Spleen (tissue), 11 donors: Measurements from ENCODE around the gene TJP2. TPM values are rescaled to one million over a fixed set of nuclear protein-coding genes. Genes with fewer than 3 reads are reported as not detected.
A peak's percentile ranks its signal among the peaks of the same experiment; 100 is the strongest.

Experiments
- DNase-seq: peaks from one replicate; pipeline ENCODE4 v3.0.0-alpha.2; 2020
- H3K27ac ChIP-seq, 8 donors: fragments of 200-600 bp; sonication (generic) in 7 of 8; 1 replicate in 4 of 8; 2 replicates in 4 of 8; pipeline versions ENCODE4 v1.5.0 to v1.8.0; 2016 to 2021; ENCODE audit warnings: inconsistent platforms in 4 of 8, mild to moderate bottlenecking in 4 of 8, moderate library complexity in 1 of 8
- H3K27me3 ChIP-seq, 7 donors: fragments of 200-600 bp; sonication (generic) in 6 of 7; replicated peaks in 1 of 7; 1 replicate in 4 of 7; 2 replicates in 3 of 7; pipeline versions ENCODE4 v1.5.0 to v1.8.0; 2016 to 2021; ENCODE audit warnings: inconsistent platforms in 3 of 7, mild to moderate bottlenecking in 1 of 7
- H3K36me3 ChIP-seq, 6 donors: fragments of 200-600 bp; sonication (generic) in 5 of 6; 1 replicate in 4 of 6; 2 replicates in 2 of 6; pipeline versions ENCODE4 v1.5.0 to v1.8.0; 2016 to 2021; ENCODE audit warnings: inconsistent platforms in 2 of 6
- H3K4me1 ChIP-seq, 6 donors: fragments of 200-600 bp; sonication (generic) in 5 of 6; 1 replicate in 3 of 6; 2 replicates in 3 of 6; pipeline versions ENCODE4 v1.5.0 to v1.8.0; 2016 to 2021; ENCODE audit warnings: inconsistent platforms in 3 of 6
- H3K4me3 ChIP-seq, 8 donors: fragments of 200-600 bp; sonication (generic) in 7 of 8; 1 replicate in 4 of 8; 2 replicates in 4 of 8; pipeline versions ENCODE4 v1.5.0 to v1.8.0; 2016 to 2021; ENCODE audit warnings: inconsistent platforms in 4 of 8, mild to moderate bottlenecking in 4 of 8, moderate library complexity in 2 of 8
- H3K9me3 ChIP-seq, 8 donors: fragments of 200-600 bp; sonication (generic) in 7 of 8; 1 replicate in 4 of 8; 2 replicates in 4 of 8; pipeline versions ENCODE4 v1.5.0 to v1.8.0; 2016 to 2021; ENCODE audit warnings: inconsistent platforms in 4 of 8
- CTCF ChIP-seq, 11 experiments: fragments of 200-600 bp in 7 of 11; fragments of 450-650 bp in 4 of 11; sonication (generic) in 4 of 11; IDR thresholded peaks in 8 of 11; conservative IDR thresholded peaks in 3 of 11; 1 replicate in 7 of 11; 2 replicates in 4 of 11; pipeline versions ENCODE4 v1.4.0 to v1.8.0; 2016 to 2021; ENCODE audit warnings: antibody characterized with exemption in 11 of 11, inconsistent platforms in 4 of 11, mild to moderate bottlenecking in 1 of 11
- POLR2A ChIP-seq, 3 donors: fragments of 450-650 bp; IDR thresholded peaks; one replicate each; pipeline ENCODE4 v1.5.1; 2017; ENCODE audit warnings: antibody characterized with exemption in 3 of 3, mild to moderate bottlenecking in 1 of 3
- POLR2AphosphoS5 ChIP-seq, 3 donors: sonication (generic); formaldehyde crosslinking; IDR thresholded peaks; one replicate each; pipeline ENCODE4 v1.5.1; 2017; ENCODE audit warnings: antibody characterized with exemption in 3 of 3
- WGBS, 5 donors: extraction: QIAGEN DNeasy Blood & Tissue Kit in 3 of 5; methylation state at CpG; one replicate each; pipeline versions ENCODE4 v1.1.5 to v1.1.7; 2013 to 2018; 5-methylcytosine and 5-hydroxymethylcytosine counted together
- intact Hi-C: fragments of 100-400 bp; cut with DNase I; formaldehyde crosslinking; loops from one replicate; pipeline ENCODE4 v1.15.0; 2023; ENCODE audit warnings: low total_unique reads
- polyA plus RNA-seq, 3 donors: library from polyadenylated mRNA; stranded (reverse); fragments of 200-250 nt; gene quantifications; one replicate each; pipeline ENCODE4 v1.2.1, GENCODE V29; 2013
- total RNA-seq, 7 donors: library from RNA; depleted of rRNA in 3 of 7; stranded (reverse); fragments of >200 nt in 3 of 7; fragmentation: NEBNext Ultra II Directional in 4 of 7; extraction: Animal tissue kit (Norgen Biotek cat#: 25700) in 4 of 7; gene quantifications; one replicate each; pipeline versions ENCODE4 v1.1.0 to v1.2.1, GENCODE V29; 2016 to 2021
- donor health status: healthy with polysubstance abuse.
- donor health status: DM: no; HTN: no; CAD: no; lungs with moderate emphysema.
- donor health status: DM: no; HTN: no; CAD: no.
- donor health status: Bipolar disorder and iron deficiency.
- donor health status: healthy.
- donor health status: DM: no; HTN: no; CAD: no.
- donor health status: DM: yes; HTN: yes; CAD: no.

The TJP2 gene
- total and polyA plus RNA-seq, 10 donors, result 2.9 to 20.5 (median 15.2) TPM

- H3K36me3 ChIP-seq, result no peaks in the 10 kb centered on the region
- 57 to 67% (median 64%) methylated on average over 3 of the region's 3 CpGs for WGBS, 5 donors
- no peak for TF ChIP-seq POLR2A (IDR thresholded peaks at IDR 0.05)
- no peak for TF ChIP-seq CTCF (IDR thresholded peaks at IDR 0.05 in 8 of 11, conservative IDR thresholded peaks at IDR 0.05 in 3 of 11)
- no peak for TF ChIP-seq POLR2AphosphoS5 (IDR thresholded peaks at IDR 0.05)
- no peak for DNase-seq
- no peak overlapping the region for H3K27ac ChIP-seq
- H3K4me1 ChIP-seq, result peaks cover 0 to 46% (median 24%) of the 10 kb centered on the region in 6 donors
- peaks cover 0 to 20% (median 9%) of the 10 kb centered on the region in 7 donors for H3K27me3 ChIP-seq
- no peaks in the 10 kb centered on the region for H3K9me3 ChIP-seq
- no peak overlapping the region for H3K4me3 ChIP-seq
- intact Hi-C loops, result no loop called here
Observed at GRCh38 chr9:69178583-69179011, 4.5 kb downstream of the TJP2 start.

GRCh38 chr9:69179037-69179436, 5.0 kb downstream of the TJP2 start:
- TF ChIP-seq POLR2A (IDR thresholded peaks at IDR 0.05), result no peak
- no peak for TF ChIP-seq POLR2AphosphoS5 (IDR thresholded peaks at IDR 0.05)
- TF ChIP-seq CTCF (IDR thresholded peaks at IDR 0.05 in 8 of 11, conservative IDR thresholded peaks at IDR 0.05 in 3 of 11), result no peak
- WGBS, 5 donors, result 73 to 93% (median 82%) methylated on average over 2 of the region's 2 CpGs
- Histone ChIP-seq H3K4me1 (peaks cover 0 to 42% (median 20%) of the 10 kb centered on the region in 6 donors), H3K27ac (no peak overlapping the region), H3K27me3 (peaks cover 0 to 16% (median 5%) of the 10 kb centered on the region in 7 donors), H3K9me3 (no peaks in the 10 kb centered on the region), H3K36me3 (no peaks in the 10 kb centered on the region), H3K4me3 (no peak overlapping the region)
- DNase-seq, result no peak
- intact Hi-C loops, result no loop called here

DNA sequence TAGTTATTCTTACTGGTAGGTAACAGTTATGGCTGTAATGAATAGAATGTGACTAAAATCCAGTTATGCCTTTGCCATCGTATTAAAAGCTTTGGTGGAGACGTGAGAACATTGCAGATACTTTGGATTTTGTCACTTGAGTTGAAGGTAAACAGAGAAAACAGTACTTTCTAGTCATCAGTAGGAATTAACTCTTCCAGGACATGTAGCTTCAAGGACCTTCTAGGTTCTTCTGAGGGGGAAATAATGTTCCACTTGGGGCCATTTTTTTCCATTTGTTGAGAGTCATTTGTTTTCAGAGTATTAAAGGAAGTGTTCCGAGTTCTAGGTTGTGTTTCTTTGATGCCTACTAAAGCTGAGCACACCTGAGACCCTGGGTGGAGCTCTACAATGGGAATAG, 6.1 kb downstream of the TJP2 start:
- peaks cover 0 to 30% (median 10%) of the 10 kb centered on the region in 6 donors for H3K4me1 ChIP-seq
- H3K9me3 ChIP-seq, result no peaks in the 10 kb centered on the region
- no peak overlapping the region for H3K4me3 ChIP-seq
- WGBS, 5 donors, result 79 to 97% (median 86%) methylated on average over 3 of the region's 3 CpGs
- intact Hi-C loops, result no loop called here
- no peak for TF ChIP-seq POLR2AphosphoS5 (IDR thresholded peaks at IDR 0.05)
- no peak for TF ChIP-seq POLR2A (IDR thresholded peaks at IDR 0.05)
- no peak for TF ChIP-seq CTCF (IDR thresholded peaks at IDR 0.05 in 8 of 11, conservative IDR thresholded peaks at IDR 0.05 in 3 of 11)
- no peak overlapping the region for H3K27ac ChIP-seq
- no peak for DNase-seq
- H3K36me3 ChIP-seq, result no peaks in the 10 kb centered on the region
- H3K27me3 ChIP-seq, result peaks cover 0 to 4% (median 0%) of the 10 kb centered on the region in 7 donors

- intact Hi-C loops, result no loop called here
- no peak for DNase-seq
- 19 to 37% (median 21%) methylated on average over 2 of the region's 2 CpGs for WGBS, 5 donors
Observed at GRCh38 chr9:69180670-69181069, 6.6 kb downstream of the TJP2 start.

More at GRCh38 chr9:69180670-69181069, 6.6 kb downstream of the TJP2 start:
- Histone ChIP-seq H3K4me3 (no peak overlapping the region), H3K9me3 (no peaks in the 10 kb centered on the region), H3K36me3 (no peaks in the 10 kb centered on the region), H3K4me1 (peaks cover 0 to 26% (median 6%) of the 10 kb centered on the region in 6 donors), H3K27ac (peak overlapping the region in 1 of 8 donors; percentile 55), H3K27me3 (no peaks in the 10 kb centered on the region)
- TF ChIP-seq POLR2AphosphoS5 (IDR thresholded peaks at IDR 0.05) (no peak), POLR2A (IDR thresholded peaks at IDR 0.05) (no peak), CTCF (IDR thresholded peaks at IDR 0.05 in 8 of 11, conservative IDR thresholded peaks at IDR 0.05 in 3 of 11) (no peak)
